GM03348 (cell line): Measurements from ENCODE around the gene INHBB.
"Not testable (repeated sequence)": the region's sequence is repeated elsewhere in the genome, so short reads cannot be mapped to it uniquely, and the experiment has no call there.

Experiments used
- DNase-seq: peaks from one replicate; pipeline ENCODE4 v3.0.0; 2012; ENCODE audit warnings: low spot score

INHBB gene

GRCh38 chr2:120346026-120346666, at the start of gene INHBB:
INHBB (plus strand) TSS chr2:120346136; CDS start chr2:120346189, 53 bp downstream.
- peak; percentile 68 for DNase-seq

DNA sequence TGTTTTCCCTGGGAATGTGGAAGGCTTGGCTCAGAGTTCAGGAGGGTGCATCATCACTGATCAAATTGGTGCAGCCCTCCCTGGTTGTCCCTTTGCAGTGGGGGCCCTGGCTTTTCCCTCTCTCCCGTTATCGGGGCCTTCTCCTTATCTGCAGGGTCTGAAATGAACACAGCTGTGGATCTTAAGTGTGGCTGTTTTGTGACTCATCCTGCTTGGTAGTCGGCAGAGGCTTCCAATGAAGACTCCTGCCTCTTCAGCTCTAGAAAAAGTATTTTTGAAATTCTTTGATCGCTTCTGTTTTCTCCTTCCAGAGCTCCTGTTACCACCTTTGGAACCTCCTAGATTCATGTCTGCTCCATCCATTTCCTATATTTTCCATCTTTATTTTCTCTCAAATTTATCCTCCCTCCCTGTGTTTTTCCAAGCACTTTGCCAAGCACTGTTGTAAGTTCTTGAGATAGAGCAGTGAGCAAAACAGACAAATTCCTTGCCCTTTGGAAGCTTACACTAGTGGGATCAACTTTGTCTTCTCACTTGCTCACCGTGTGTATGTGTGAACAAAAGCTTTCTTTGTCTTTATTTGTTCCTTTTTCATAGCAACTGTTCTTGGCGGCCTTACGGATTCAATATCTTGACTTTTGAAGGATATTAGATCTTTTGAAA, 47.6 kb upstream of the INHBB start:
- peak; percentile 44 for DNase-seq

GRCh38 chr2:120299004-120299403, 46.9 kb upstream of the INHBB start:
- DNase-seq = no peak

- DNase-seq = no peak
Observed at GRCh38 chr2:120299561-120299960, 46.4 kb upstream of the INHBB start.

DNA sequence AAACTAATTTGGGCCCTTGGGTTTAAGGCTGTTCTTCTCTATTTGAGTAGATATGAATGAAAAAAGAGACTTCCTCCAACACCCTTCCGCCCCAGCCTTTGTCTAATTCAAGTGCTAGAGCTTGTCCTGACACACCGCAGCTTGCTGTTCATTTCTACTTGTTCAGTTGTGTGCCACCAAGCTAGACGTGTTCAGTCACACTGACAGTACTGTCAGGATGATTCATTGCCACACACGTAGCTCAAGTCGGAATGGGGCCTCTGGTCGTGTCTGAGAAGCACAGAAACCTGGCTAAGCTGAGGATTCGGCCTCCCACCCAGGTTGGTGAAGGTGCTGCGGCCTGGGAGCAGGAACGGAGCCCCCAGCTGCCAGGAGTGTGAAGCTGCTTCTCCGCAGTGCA, 45.6 kb upstream of the INHBB start:
- DNase-seq = no peak

- DNase-seq = no peak
Observed at GRCh38 chr2:120301284-120301683, 44.7 kb upstream of the INHBB start.

DNA sequence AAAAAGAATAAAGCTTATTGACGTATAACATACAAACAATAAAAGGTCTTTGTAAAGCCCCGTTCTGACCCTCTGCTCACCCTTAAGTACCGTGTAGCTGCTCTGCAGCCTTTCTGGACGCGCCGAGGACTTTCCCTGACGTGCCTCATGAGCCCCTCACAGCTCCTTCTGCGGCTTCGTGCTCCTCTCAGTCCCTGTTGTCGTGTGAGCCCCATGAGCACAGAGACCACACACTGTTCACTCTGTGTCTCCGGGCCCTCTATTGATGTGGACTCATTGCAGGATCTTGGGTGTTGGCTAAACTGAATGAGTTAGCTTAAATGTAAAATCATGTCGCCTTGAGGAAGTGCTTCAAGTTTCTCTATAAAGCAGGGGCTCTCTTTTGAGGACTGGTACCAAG, 43.6 kb upstream of the INHBB start:
- no peak for DNase-seq

GRCh38 chr2:120303177-120303576, 42.8 kb upstream of the INHBB start:
- no peak for DNase-seq

DNA sequence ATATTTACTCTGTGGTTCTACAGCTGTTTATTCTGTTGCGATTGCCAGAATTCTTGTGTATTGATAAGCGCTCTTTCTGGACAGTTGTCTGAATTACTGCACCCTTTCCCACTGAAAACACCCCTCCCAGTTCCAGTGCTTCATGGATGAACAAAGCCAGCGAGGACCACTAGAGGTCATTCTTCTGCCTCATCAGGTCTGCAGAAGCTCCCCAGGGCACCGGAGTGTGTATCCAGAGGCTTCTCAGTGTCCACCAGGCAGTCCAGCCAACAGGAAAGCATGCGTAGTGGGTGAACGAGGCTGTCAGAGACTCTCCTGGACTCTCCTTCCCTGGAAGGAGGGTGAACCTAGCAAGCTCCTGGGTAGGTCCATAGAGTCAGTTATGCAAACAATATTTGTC, 40.6 kb upstream of the INHBB start:
- DNase-seq = no peak

- DNase-seq = no peak
Observed at GRCh38 chr2:120305937-120306490, 39.9 kb upstream of the INHBB start.

GRCh38 chr2:120307482-120307881, 38.5 kb upstream of the INHBB start:
- no peak for DNase-seq

DNA sequence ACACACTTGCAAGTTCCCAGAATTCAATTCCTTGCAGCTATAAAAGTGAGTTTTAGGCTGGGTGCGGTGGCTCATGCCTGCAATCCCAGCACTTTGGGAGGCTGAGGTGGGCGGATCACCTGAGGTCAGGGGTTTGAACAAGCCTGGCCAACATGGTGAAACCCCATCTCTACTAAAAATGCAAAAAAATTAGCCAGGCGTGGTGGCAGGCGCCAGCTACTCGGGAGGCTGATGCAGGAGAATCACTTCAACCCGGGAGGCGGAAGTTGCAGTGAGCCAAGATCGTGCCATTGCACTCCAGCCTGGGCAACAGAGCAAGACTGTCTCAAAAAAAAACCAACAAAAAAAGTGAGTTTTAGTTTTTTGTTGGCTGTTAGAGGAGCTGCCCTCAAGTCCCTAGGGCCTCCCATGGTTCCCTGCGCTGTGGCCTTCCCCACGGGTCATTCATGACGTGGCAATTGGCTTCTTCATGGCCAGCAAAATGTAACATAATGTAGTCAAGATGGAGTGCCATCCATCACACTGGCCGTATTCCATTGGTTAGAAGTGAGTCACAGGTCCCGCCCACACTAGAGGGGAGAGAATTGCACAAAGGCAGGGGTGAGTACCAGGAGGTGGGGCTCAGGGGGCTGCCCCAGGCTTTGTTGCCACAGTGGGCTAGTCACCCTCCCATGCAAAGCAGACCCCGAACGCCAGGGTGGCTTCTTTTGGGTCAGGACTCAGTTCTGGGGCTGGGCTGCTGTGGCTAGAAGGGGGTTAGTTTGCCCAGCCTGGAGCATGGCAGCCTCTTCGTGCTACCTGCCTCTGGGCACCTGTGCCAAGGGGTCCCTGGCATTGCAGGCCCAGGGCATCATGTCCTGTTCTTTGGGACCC, 37.7 kb upstream of the INHBB start:
- DNase-seq = peak; percentile 30

DNA sequence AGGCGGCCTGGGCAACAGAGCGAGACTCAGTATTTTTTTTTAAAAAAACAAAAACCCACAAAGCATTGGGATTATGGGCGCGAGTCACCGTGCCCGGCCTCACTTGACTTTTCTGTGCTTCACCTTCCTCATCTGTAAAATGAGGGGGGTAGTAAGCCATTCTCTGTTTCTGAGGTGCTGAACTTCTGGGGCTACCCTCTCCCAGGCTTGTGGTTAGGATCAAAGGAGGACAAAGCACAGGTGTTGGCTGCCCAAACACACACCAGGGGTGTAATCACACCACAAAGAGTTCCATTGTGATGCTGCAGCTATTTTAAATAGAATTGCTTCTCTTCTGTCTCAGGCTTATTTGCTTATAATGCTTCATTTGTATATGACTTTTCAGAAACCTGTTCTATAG, 35.8 kb upstream of the INHBB start:
- DNase-seq = no peak

- not testable (repeated sequence) for DNase-seq
Observed at GRCh38 chr2:120310841-120311240, 35.1 kb upstream of the INHBB start.

DNA sequence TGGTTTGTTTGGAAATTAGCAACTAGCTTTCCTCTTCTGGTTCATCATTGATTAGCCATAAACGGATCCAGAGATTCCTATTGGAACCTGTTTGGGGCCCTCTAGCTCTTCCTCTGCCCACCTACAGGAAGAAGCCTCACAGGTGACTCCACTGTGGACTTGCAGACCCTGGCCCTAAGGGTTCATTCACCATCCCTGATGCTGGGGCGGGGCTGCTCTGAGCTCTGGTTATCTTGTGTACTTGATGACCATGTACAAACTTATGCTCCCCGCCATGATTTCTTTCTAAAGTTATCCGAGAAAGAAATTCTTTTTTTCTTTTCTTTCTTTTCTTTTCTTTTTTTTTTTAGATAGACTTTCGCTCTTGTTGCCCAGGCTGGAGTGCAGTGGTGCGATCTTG, 33.9 kb upstream of the INHBB start:
- no peak for DNase-seq

- DNase-seq = peak; percentile 89
Observed at GRCh38 chr2:120312860-120313694, 32.9 kb upstream of the INHBB start.

DNA sequence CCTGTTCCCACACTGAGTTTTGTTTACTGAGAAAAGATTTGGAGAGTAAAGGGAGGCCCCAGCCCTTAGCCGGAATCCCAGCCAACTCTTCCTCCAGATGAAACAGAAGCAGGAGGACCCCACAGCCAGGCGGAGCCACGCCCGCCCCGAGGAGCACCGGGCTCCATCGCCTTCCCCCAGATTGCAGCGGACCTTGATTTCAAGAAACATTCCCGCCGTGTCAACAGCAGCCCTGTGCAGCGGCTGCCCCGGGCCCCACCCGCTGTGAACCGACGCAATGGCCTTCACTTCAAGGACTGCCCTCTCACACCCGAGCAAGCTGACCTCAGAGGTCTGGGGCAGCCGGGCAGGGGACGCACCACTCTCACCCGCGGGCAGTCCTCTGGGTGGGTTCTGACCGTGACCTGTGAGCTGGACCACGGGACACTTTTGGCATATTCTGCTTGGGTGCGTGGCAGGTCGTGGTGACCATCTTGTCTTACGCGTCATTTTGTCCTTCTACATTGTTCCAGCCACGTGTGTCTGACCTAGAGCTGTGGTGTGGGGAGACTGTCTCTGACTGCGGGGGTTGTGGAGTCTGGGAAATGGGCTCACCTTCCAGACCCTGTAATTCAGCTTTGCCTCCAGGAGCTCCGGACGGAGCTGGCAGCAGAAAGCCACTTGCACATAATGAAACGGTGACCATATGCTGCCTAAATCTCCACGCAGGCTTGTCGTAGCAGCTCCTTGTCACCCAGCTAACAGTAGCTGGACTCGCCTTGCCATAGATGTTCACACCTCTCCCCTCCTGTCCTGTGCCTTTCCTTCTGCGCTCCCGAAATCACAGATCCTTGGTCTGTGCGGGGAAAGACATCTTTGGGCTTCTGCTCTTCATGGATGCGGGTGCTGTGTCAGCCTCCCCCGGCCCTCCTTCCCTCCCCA, 32.0 kb upstream of the INHBB start:
- peak; percentile 45 for DNase-seq

DNA sequence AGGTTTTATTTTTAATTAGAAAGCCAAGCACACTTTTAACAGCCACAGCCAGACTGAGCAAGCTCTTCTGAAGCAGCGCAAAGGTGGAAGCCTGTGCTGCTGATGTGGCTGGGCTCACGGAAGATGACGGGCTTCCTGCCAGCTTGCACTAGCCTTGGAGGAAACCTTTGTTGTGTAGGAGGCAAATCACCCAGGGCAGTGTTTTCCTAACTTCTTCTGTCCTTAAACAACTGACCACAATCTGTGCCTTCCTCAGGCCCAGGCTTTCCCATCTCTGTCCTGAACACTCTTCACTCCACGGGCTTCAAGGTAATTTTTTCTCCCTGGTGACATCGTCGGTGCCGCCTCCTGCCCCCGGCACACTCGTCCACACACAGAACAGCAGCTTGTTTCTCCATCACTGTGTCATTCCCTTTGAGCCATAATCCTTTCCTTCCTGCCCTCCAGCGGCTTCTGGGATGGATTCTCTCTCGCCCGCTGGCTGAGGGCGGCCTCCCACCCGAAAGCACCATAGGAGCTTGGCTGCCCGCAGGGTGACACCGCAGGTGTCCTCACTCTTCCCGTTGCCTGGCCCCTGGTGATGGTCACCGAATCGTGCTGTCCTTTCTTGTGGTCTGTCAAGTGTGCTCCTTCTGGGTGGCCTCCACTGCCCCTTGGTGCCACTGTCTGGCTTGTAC, 31.1 kb upstream of the INHBB start:
- DNase-seq = no peak

- DNase-seq = no peak
Observed at GRCh38 chr2:120315367-120316033, 30.4 kb upstream of the INHBB start.

GRCh38 chr2:120316071-120316470, 29.9 kb upstream of the INHBB start:
- no peak for DNase-seq
